CD4-positive, alpha-beta T cell (primary cell): ENCODE results near the gene BDP1. TPM values are rescaled to one million over a fixed set of nuclear protein-coding genes. Genes with fewer than 3 reads are reported as not detected.

Experiments used
- ATAC-seq: fragments of 200-7000 bp; cut with Tn5 transposase; one replicate; pipeline ENCODE4 v1.10.0; 2022; ENCODE audit warnings: mild to moderate bottlenecking; ENCODE audit not compliant: poor library complexity
- CTCF ChIA-PET: fragments of 350-600 bp; sonication (Branson Sonifier 250); formaldehyde crosslinking; loops from one replicate; lab custom pipeline; 2021; ENCODE audit warnings: antibody characterized with exemption, inconsistent platforms; lab: Charles Lee
- POLR2A ChIA-PET: fragments of 350-600 bp; sonication (Branson Sonifier 250); formaldehyde crosslinking; loops from one replicate; lab custom pipeline; 2021; ENCODE audit warnings: antibody characterized with exemption, inconsistent platforms; lab: Charles Lee
- DNase-seq, 14 experiments: peaks; one replicate each; pipeline ENCODE4 v3.0.0-alpha.2; 2013 to 2020; ENCODE audit warnings: mixed read lengths in 2 of 14
- H3K27ac ChIP-seq, 2 donors: one replicate each; pipeline versions ENCODE4 v1.5.1 to v1.7.0; 2013; ENCODE audit warnings: low read length in 2 of 2, low read depth in 1 of 2, mild to moderate bottlenecking in 1 of 2
- H3K27me3 ChIP-seq, 2 experiments: 1 replicate in 1 of 2; 2 replicates in 1 of 2; pipeline versions ENCODE4 v1.6.1 to v1.7.0; 2013; ENCODE audit warnings: low read length in 2 of 2, control low read depth in 1 of 2, mild to moderate bottlenecking in 1 of 2, moderate library complexity in 1 of 2; ENCODE audit not compliant: insufficient read depth in 2 of 2, control insufficient read depth in 1 of 2
- H3K36me3 ChIP-seq: one replicate; pipeline ENCODE4 v1.6.1; 2013; ENCODE audit warnings: low read length, control low read depth; ENCODE audit not compliant: insufficient read depth
- H3K4me1 ChIP-seq: one replicate; pipeline ENCODE4 v1.6.1; 2013; ENCODE audit warnings: low read length, control low read depth; ENCODE audit not compliant: insufficient read depth
- H3K4me3 ChIP-seq: one replicate; pipeline ENCODE4 v1.5.1; 2013; ENCODE audit warnings: mild to moderate bottlenecking, low read length, moderate library complexity
- H3K9me3 ChIP-seq, 2 experiments: 1 replicate in 1 of 2; 2 replicates in 1 of 2; pipeline versions ENCODE4 v1.6.1 to v1.7.0; 2013; ENCODE audit warnings: low read length in 2 of 2, mild to moderate bottlenecking in 2 of 2, control low read depth in 1 of 2, moderate library complexity in 1 of 2; ENCODE audit not compliant: control insufficient read depth in 1 of 2, insufficient read depth in 1 of 2
- H3K27ac Mint-ChIP-seq: one replicate; pipeline ENCODE4 v1.8.0; 2020; ENCODE audit warnings: mixed read lengths
- H3K27me3 Mint-ChIP-seq: one replicate; pipeline ENCODE4 v1.8.0; 2021; ENCODE audit warnings: mixed read lengths
- H3K36me3 Mint-ChIP-seq: one replicate; pipeline ENCODE4 v1.8.0; 2021; ENCODE audit warnings: low read depth, mixed read lengths
- H3K4me1 Mint-ChIP-seq: one replicate; pipeline ENCODE4 v1.8.0; 2021; ENCODE audit warnings: low read depth, mixed read lengths
- H3K4me3 Mint-ChIP-seq: one replicate; pipeline ENCODE4 v1.8.0; 2020; ENCODE audit warnings: mild to moderate bottlenecking, mixed read lengths
- H3K9me3 Mint-ChIP-seq: one replicate; pipeline ENCODE4 v1.8.0; 2020; ENCODE audit warnings: mixed read lengths
- CTCF ChIP-seq: fragments of 200-600 bp; IDR thresholded peaks from one replicate; pipeline ENCODE4 v1.8.0; 2022; ENCODE audit warnings: antibody characterized with exemption, mild to moderate bottlenecking
- intact Hi-C, 2 experiments: fragments of 100-400 bp; cut with DNase I in 1 of 2; cut with micrococcal nuclease in 1 of 2; formaldehyde crosslinking; loops; one replicate each; pipeline versions ENCODE4 v1.15.1 to v1.9.0; 2023 to 2025; cut with DNase I, micrococcal nuclease
- total RNA-seq, 174 experiments: library from RNA in 2 of 174; stranded (reverse) in 2 of 174; gene quantifications; one replicate each; pipeline ENCODE4 v1.2.3 and lab custom pipeline; 2021 to 2026

Gene BDP1
- total RNA-seq, 2 experiments from 2014 or later, result 31.3 to 31.9 TPM

DNA sequence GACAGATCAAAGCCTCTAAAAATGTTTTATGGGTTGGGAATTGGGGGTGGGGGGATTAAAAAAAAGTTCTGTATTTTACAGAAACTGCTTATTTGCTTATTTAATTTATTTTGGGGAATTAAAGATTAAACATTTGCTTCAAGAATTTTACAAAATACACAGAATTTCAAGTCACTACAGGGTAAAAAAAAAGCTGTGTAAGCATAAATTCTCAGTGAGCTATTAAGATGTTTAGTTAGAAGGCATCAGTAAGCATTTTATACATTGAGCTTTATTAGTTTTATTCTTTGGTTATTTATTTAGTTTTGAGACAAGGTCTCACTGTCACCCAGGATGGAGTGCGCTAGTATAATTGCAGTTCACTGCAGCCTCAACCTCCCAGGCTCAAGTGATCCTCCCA lies 5.2 kb downstream of the BDP1 start:
- H3K4me1 ChIP-seq, result peaks cover 5% of the 10 kb centered on the region
- CTCF ChIA-PET, result interaction anchor here (0.6 to 0.9 kb wide), 2 partner anchors 15 to 66 kb away, joined by 3 read pairs; no protein-coding TSS in a partner anchor
- H3K4me3 Mint-ChIP-seq, result no peak overlapping the region
- TF ChIP-seq CTCF, result no peak
- H3K9me3 ChIP-seq, result no peaks in the 10 kb centered on the region
- ATAC-seq (no peak), DNase-seq (no peak)
- no peak overlapping the region for H3K27ac ChIP-seq
- H3K27ac Mint-ChIP-seq, result no peak overlapping the region
- H3K4me1 Mint-ChIP-seq, result peaks cover 25% of the 10 kb centered on the region
- H3K36me3 ChIP-seq, result peaks cover 67% of the 10 kb centered on the region
- H3K9me3 Mint-ChIP-seq, result no peaks in the 10 kb centered on the region
- POLR2A ChIA-PET, result interaction anchor here (0.6 kb wide), 1 partner anchor 9 kb away, joined by 3 read pairs; no protein-coding TSS in a partner anchor
- H3K27me3 ChIP-seq, result no peaks in the 10 kb centered on the region
- H3K36me3 Mint-ChIP-seq, result peaks cover 73% of the 10 kb centered on the region
- intact Hi-C loops, result loop anchor here in 1 of 2 experiments (5.0 kb wide), 1 partner anchor 52 kb away; no protein-coding TSS in a partner anchor
- H3K27me3 Mint-ChIP-seq, result no peaks in the 10 kb centered on the region
- H3K4me3 ChIP-seq, result no peak overlapping the region

GRCh38 chr5:71461360-71461759 lies 5.9 kb downstream of the BDP1 start:
- H3K9me3 ChIP-seq, result no peaks in the 10 kb centered on the region
- Mint-ChIP-seq H3K4me3 (no peak overlapping the region), H3K9me3 (no peaks in the 10 kb centered on the region), H3K4me1 (peaks cover 20% of the 10 kb centered on the region), H3K27ac (no peak overlapping the region), H3K27me3 (no peaks in the 10 kb centered on the region), H3K36me3 (peaks cover 73% of the 10 kb centered on the region)
- no peak overlapping the region for H3K4me3 ChIP-seq
- no peak overlapping the region for H3K27ac ChIP-seq
- H3K36me3 ChIP-seq, result peaks cover 74% of the 10 kb centered on the region
- ChIA-PET CTCF (interaction anchor here (0.9 kb wide), 1 partner anchor 14 kb away, joined by 3 read pairs; no protein-coding TSS in a partner anchor), POLR2A (no interaction called here)
- no peak for TF ChIP-seq CTCF
- intact Hi-C loops, result loop anchor here in 1 of 2 experiments (5.0 kb wide), 1 partner anchor 51 kb away; no protein-coding TSS in a partner anchor
- ATAC-seq (no peak), DNase-seq (no peak)
- no peaks in the 10 kb centered on the region for H3K27me3 ChIP-seq
- H3K4me1 ChIP-seq, result peaks cover 5% of the 10 kb centered on the region

GRCh38 chr5:71471193-71471592 lies 15.7 kb downstream of the BDP1 start:
- Mint-ChIP-seq H3K4me1 (peaks cover 4% of the 10 kb centered on the region), H3K9me3 (no peaks in the 10 kb centered on the region), H3K4me3 (no peak overlapping the region), H3K36me3 (peaks cover 80% of the 10 kb centered on the region), H3K27me3 (no peaks in the 10 kb centered on the region), H3K27ac (no peak overlapping the region)
- POLR2A ChIA-PET, result no interaction called here
- no peak overlapping the region for H3K4me3 ChIP-seq
- intact Hi-C loops, result loop anchor here (10.0 kb wide), 1 partner anchor 284 kb away; no protein-coding TSS in a partner anchor
- no peaks in the 10 kb centered on the region for H3K4me1 ChIP-seq
- ATAC-seq (no peak), DNase-seq (no peak)
- CTCF ChIA-PET, result no interaction called here
- H3K27me3 ChIP-seq, result no peaks in the 10 kb centered on the region
- TF ChIP-seq CTCF, result no peak
- no peak overlapping the region for H3K27ac ChIP-seq
- peaks cover 65% of the 10 kb centered on the region for H3K36me3 ChIP-seq
- H3K9me3 ChIP-seq, result no peaks in the 10 kb centered on the region
